22Rv1 (cell line): Measurements from ENCODE around the gene TSPAN14.
A peak's percentile ranks its signal among the peaks of the same experiment; 100 is the strongest.
"Not testable (repeated sequence)": the region's sequence is repeated elsewhere in the genome, so short reads cannot be mapped to it uniquely, and the experiment has no call there.

ENCODE experiments used
- H3K27ac ChIP-seq: fragments of 450-650 bp; 2 replicates; pipeline ENCODE4 v1.5.1; 2017
- ZFX ChIP-seq: fragments of 450-650 bp; IDR thresholded peaks from 2 replicates; pipeline ENCODE4 v1.6.1; 2017; ENCODE audit warnings: antibody characterized with exemption, borderline replicate concordance
- TF ChIP-seq, protein P1 (sequence below): fragments of 450-650 bp; IDR thresholded peaks from 2 replicates; pipeline ENCODE4 v1.5.1; 2017; ENCODE audit warnings: mild to moderate bottlenecking

Gene TSPAN14

DNA sequence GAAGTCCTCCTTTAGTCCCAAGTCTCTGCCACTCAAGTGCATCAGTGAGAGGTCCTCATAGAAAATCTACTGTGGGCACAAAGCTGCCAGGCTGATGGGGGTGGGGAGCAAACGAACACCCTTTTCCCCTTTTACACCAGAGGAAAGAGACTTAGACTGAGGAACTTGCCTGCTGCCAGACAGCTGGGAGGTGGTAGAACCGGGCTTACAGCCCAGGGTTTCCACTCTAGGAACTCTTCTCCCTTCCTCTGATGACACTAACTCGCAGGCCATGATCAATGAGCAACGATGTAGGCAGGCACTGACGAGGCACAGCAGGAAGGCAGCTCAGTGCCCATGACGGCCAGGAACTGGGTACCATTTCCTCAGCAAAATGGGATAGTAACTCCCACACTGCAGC, 72.6 kb downstream of the TSPAN14 start:
- no peak overlapping the region for H3K27ac ChIP-seq
- TF ChIP-seq ZFX = no peak
- TF ChIP-seq, protein P1, sequence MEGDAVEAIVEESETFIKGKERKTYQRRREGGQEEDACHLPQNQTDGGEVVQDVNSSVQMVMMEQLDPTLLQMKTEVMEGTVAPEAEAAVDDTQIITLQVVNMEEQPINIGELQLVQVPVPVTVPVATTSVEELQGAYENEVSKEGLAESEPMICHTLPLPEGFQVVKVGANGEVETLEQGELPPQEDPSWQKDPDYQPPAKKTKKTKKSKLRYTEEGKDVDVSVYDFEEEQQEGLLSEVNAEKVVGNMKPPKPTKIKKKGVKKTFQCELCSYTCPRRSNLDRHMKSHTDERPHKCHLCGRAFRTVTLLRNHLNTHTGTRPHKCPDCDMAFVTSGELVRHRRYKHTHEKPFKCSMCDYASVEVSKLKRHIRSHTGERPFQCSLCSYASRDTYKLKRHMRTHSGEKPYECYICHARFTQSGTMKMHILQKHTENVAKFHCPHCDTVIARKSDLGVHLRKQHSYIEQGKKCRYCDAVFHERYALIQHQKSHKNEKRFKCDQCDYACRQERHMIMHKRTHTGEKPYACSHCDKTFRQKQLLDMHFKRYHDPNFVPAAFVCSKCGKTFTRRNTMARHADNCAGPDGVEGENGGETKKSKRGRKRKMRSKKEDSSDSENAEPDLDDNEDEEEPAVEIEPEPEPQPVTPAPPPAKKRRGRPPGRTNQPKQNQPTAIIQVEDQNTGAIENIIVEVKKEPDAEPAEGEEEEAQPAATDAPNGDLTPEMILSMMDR = no peak

DNA sequence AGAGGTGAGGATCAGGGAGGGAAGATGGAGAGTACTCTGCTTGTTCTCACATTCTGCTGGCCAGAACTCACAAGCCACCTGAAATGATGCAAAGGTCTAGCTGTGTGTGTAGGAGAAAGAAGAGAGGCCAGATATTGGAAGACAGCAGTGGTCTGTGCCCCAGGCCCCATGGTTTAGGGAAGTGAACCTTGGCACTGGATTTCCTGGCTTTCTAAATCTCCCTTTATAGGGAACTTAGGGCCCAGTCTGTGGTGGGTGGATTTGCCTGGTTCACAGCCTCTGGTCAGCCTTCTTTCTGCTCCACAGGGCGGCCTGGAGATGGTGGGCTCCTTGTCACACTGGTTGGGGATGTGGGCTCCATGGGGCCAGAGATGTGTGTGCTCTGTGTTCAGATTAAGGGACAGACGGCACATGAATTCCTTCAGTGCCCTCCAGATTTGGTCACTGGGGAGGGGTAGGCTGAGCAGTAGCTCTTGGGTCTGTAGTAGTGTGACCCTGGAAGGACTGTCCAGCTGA, 74.1 kb downstream of the TSPAN14 start:
- no peak overlapping the region for H3K27ac ChIP-seq
- no peak for TF ChIP-seq ZFX
- TF ChIP-seq, protein P1 = no peak

DNA sequence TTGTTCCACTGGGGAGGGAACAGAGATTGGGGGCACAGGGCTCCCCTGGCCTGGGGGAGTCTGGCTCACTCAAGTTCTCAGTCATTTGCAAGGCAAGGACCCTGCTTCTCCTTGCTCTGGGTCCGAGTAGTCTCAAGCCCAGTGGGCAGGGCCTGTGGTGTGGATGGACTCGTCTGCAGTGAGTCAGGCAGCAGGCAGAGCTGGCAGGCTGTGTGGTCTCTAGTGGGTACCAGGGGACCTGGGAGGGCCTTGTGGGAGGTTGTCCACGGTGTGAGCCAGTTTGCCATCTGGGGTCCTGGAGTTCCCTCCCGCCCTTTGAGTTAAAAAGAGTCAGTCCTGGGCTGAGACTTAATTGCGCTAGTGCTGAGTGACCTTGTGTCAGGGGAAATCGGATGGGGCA, 74.8 kb downstream of the TSPAN14 start:
- no peak overlapping the region for H3K27ac ChIP-seq
- TF ChIP-seq, protein P1 = no peak
- TF ChIP-seq ZFX = no peak

DNA sequence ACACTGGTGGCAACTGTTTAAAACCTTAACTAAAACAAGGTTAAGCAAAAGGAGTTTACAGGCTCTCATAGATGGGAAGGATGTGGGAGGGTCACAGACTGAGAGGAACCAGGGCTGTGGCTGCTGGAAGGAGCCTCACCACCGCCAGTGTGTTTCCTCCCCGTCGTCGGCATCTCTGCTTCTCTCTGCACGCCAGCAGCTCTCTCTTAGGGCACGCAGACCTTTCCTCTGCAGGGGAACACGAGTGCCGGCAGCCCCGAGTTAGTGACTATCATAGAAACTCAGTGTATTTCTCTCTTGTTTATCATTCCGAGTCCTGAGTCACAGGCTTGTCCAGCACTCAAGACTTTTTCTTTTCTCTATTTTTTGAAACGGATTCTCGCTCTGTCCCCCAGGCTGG, 75.5 kb downstream of the TSPAN14 start:
- TF ChIP-seq, protein P1 = no peak
- TF ChIP-seq ZFX = no peak
- no peak overlapping the region for H3K27ac ChIP-seq

DNA sequence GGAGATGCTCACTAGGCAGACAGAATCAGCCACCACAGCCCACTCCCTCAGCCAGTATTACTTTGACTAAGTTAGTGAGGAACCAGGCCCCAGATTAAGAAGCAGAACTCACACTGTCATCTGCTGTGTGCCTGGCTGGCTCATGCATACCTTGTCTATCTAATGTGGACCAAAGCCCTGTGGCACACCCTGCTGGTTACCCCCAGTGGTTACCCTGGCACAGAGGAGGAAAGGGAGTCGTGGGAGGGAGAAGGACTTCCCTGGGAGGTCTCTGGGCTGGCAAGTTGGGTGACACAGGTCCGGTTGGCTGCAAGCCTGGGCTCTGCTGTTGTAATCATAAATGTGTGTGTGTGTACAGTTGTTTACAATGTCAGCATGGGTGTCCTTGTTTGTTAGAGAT, 76.1 kb downstream of the TSPAN14 start:
- H3K27ac ChIP-seq = no peak overlapping the region
- TF ChIP-seq ZFX = no peak
- TF ChIP-seq, protein P1 = peak; percentile 12; the same call in 1 of the 2 replicates

DNA sequence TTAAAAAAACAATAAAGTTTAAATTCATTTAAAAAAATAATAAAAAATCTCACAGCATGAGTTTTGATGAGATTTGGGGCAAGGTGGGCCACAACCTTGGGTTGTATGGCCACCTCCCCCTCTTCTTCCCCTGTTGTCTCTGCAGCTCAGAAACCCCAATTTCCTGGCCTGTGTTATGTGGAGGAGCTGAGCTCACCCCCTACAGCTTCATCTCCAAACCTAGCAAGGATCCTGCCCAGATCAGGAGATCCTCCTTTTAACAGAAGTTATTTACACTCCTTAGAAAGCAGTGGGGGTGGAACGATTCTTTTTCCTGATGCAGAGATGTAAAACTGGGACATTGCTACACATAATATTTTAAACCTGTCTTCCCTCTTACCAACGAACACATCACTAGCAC, 76.7 kb downstream of the TSPAN14 start:
- no peak overlapping the region for H3K27ac ChIP-seq

DNA sequence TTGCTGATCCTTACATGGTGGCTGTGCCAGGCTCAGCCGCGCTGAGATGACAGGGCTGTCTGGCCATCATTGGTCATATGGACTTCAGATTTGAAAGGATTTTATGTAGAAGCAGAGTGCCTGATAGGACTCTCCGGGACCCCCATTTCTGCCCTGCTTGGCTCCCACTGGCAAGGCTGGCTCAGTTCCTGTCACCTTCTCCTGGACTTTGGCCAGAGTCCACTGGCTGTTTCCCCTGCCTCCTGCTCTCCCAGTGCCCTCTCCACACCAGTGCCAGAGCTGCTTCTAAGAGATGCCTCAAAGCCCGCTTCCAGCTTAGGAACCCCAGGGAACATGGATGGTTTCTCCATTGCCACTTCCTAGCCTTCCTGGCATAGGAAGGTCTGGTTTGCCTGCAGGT, 78.5 kb downstream of the TSPAN14 start:
- no peak for TF ChIP-seq ZFX
- TF ChIP-seq, protein P1 = no peak
- no peak overlapping the region for H3K27ac ChIP-seq

More for the DNA sequence above, 76.7 kb downstream of the TSPAN14 start:
- TF ChIP-seq, protein P1 = no peak
- TF ChIP-seq ZFX = no peak

DNA sequence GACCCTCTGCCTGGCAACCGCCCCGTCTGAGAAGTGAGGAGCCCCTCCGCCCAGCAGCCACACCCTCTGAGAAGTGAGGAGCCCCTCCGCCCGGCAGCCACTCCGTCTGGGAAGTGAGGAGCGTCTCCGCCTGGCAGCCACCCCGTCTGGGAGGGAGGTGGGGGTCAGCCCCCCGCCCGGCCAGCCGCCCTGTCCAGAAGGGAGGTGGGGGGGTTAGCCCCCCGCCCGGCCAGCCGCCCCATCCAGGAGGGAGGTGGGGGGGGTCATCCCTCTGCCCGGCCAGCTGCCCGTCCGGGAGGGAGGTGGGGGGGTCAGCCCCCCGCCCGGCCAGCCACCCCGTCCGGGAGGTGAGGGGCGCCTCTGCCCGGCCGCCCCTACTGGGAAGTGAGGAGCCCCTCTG, 79.9 kb downstream of the TSPAN14 start:
- not testable (repeated sequence) for H3K27ac ChIP-seq

DNA sequence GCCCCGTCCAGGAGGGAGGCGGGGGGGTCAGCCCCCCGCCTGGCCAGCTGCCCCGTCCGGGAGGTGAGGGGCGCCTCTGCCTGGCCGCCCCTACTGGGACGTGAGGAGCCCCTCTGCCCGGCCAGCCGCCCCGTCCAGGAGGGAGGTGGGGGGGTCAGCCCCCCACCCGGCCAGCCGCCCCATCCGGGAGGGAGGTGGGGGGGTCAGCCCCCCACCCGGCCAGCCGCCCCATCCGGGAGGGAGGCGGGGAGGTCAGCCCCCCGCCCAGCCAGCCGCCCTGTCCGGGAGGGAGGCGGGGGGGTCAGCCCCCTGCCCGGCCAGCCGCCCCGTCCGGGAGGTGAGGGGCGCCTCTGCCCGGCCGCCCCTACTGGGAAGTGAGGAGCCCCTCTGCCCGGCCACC, 80.5 kb downstream of the TSPAN14 start:
- H3K27ac ChIP-seq = not testable (repeated sequence)
